ENCODE measurements around the gene AFF2. TPM values are rescaled to one million over a fixed set of nuclear protein-coding genes. Genes with fewer than 3 reads are reported as not detected.

AFF2 gene
- total and polyA plus RNA-seq, 7 donors: 0.01 to 0.32 (median 0.11) TPM; not detected in 1

DNA sequence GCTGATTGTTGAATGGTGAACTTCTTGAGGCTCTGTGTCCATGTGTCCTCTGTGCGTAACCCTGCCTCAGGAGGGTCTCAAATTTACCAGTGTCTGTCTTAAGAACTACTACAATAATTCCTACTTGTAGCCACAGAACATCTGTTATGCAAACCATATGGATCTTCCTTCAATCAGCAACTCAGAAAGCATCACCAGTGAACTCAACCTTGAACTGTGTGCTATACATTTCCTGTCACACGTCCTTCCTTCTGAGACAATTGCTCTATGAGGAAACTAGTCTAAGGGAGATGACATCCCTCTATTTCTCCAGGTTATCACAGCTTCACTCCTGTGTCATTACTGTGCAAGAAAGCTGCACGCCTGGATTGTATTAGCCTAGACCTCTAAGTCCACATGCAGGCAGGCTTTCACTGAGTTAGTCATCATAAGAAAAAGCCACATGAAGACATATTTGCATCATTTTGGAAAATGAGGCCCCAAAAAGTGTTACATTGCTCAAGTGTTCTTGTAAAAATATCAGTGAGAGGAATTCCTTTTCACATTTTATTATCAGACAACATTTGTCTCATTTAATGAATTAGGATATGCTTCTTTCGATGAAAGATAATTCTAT, 157.8 kb downstream of the AFF2 start:
- 64 to 84% (median 78%) methylated on average over 4 of the region's 4 CpGs for WGBS, 3 donors
- no peaks in the 10 kb centered on the region for H3K9me3 ChIP-seq
- no peak for DNase-seq
- ATAC-seq: no peak
- TF ChIP-seq, protein P1, sequence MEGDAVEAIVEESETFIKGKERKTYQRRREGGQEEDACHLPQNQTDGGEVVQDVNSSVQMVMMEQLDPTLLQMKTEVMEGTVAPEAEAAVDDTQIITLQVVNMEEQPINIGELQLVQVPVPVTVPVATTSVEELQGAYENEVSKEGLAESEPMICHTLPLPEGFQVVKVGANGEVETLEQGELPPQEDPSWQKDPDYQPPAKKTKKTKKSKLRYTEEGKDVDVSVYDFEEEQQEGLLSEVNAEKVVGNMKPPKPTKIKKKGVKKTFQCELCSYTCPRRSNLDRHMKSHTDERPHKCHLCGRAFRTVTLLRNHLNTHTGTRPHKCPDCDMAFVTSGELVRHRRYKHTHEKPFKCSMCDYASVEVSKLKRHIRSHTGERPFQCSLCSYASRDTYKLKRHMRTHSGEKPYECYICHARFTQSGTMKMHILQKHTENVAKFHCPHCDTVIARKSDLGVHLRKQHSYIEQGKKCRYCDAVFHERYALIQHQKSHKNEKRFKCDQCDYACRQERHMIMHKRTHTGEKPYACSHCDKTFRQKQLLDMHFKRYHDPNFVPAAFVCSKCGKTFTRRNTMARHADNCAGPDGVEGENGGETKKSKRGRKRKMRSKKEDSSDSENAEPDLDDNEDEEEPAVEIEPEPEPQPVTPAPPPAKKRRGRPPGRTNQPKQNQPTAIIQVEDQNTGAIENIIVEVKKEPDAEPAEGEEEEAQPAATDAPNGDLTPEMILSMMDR (IDR thresholded peaks at IDR 0.05): no peak
- intact Hi-C loops (cut with DNase I): no loop called here
- H3K4me3 ChIP-seq: no peak overlapping the region
- no peaks in the 10 kb centered on the region for H3K27me3 ChIP-seq (ENCODE audit: insufficient read depth in 3 of 3, low read length in 2 of 3)
- no peaks in the 10 kb centered on the region for H3K4me1 ChIP-seq
- H3K27ac ChIP-seq: no peak overlapping the region
- H3K36me3 ChIP-seq (ENCODE audit: insufficient read depth in 1 of 2, low read depth in 1 of 2): no peaks in the 10 kb centered on the region

DNA sequence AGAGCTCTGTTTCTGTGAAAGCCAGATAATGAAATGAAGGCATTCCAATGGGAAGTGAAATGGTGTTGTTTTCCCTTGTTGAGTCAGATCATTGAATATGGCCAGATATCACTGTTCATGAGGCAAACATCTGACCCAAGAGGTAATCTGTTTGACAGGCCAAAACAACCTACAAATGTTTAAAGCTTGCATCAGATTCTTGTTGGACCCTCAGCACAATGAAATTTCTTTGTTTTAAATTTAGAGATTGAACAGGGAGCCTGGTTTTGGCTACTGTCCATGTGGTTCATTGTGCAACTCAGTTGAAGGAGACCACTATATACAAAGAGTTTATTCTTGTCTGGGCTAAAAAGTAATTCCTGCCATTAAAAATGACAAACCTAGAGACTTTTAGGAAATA, 159.1 kb downstream of the AFF2 start:
- Histone ChIP-seq H3K9me3 (no peaks in the 10 kb centered on the region), H3K36me3 (ENCODE audit: insufficient read depth in 1 of 2, low read depth in 1 of 2) (no peaks in the 10 kb centered on the region), H3K4me3 (no peak overlapping the region), H3K27me3 (ENCODE audit: insufficient read depth in 3 of 3, low read length in 2 of 3) (no peaks in the 10 kb centered on the region), H3K4me1 (no peaks in the 10 kb centered on the region), H3K27ac (no peak overlapping the region)
- intact Hi-C loops (cut with DNase I): no loop called here
- no peak for DNase-seq
- TF ChIP-seq, protein P1 (IDR thresholded peaks at IDR 0.05): no peak
- ATAC-seq: no peak

DNA sequence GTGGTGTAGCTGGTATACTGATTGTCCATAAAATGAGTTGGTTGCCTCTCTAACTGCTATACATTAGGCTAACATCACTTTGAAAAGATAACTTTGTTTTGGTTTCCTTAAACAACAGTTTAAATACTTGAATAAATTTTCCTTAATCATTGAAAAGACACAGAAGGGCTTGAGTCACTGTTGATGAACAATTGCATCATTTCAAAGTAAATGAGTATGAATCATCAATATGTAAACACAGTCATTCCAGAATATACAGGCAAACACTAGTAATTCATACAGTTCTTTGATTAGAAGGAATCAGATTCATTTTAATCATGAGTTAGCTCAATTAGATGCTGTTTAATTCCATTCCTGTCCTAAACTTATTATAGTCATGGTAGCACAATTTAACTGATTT, 160.6 kb downstream of the AFF2 start:
- DNase-seq (no peak), ATAC-seq (no peak)
- TF ChIP-seq, protein P1 (IDR thresholded peaks at IDR 0.05): no peak
- H3K27ac ChIP-seq: no peak overlapping the region
- H3K4me3 ChIP-seq: no peak overlapping the region
- no peaks in the 10 kb centered on the region for H3K4me1 ChIP-seq
- no peaks in the 10 kb centered on the region for H3K36me3 ChIP-seq (ENCODE audit: insufficient read depth in 1 of 2, low read depth in 1 of 2)
- H3K27me3 ChIP-seq (ENCODE audit: insufficient read depth in 3 of 3, low read length in 2 of 3): no peaks in the 10 kb centered on the region
- H3K9me3 ChIP-seq: no peaks in the 10 kb centered on the region
- intact Hi-C loops (cut with DNase I): no loop called here

DNA sequence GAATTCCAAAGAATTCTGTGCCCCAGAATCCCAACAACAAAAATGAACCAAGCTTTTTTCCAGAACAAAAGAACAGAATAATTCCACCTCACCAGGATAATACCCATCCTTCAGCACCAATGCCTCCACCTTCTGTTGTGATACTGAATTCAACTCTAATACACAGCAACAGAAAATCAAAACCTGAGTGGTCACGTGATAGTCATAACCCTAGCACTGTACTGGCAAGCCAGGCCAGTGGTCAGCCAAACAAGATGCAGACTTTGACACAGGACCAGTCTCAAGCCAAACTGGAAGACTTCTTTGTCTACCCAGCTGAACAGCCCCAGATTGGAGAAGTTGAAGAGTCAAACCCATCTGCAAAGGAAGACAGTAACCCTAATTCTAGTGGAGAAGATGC, 161.6 kb downstream of the AFF2 start:
- DNase-seq (no peak), ATAC-seq (no peak)
- intact Hi-C loops (cut with DNase I): no loop called here
- no peak overlapping the region for H3K27ac ChIP-seq
- 36 to 91% (median 80%) methylated on average over 1 of the region's 1 CpG for WGBS, 3 donors
- H3K27me3 ChIP-seq (ENCODE audit: insufficient read depth in 3 of 3, low read length in 2 of 3): no peaks in the 10 kb centered on the region
- H3K4me3 ChIP-seq: no peak overlapping the region
- TF ChIP-seq, protein P1 (IDR thresholded peaks at IDR 0.05): no peak
- H3K9me3 ChIP-seq: no peaks in the 10 kb centered on the region
- no peaks in the 10 kb centered on the region for H3K4me1 ChIP-seq
- no peaks in the 10 kb centered on the region for H3K36me3 ChIP-seq (ENCODE audit: insufficient read depth in 1 of 2, low read depth in 1 of 2)

DNA sequence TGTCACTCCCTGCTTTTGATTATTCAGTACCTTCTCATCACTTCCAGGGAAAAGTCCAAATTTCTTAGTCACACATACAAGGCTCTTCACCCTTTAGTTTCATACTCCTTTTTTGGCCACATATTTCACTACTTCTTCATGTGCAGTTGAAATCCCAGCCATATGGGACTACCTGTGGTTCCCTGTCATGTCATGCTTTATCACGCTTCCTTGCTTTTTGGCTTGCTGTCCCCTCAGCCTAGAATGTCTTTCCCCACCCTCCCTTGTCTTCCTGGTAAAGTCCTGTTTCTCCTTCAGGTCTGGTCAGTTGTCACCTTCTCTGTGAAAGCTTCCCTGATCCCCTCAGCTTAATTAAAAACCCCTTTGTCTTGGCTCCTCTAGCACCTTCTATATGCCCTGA, 163.8 kb downstream of the AFF2 start:
- no peak overlapping the region for H3K4me3 ChIP-seq
- WGBS, 3 donors: 90 to 100% (median 97%) methylated on average over 1 of the region's 1 CpG

More for the DNA sequence above, 163.8 kb downstream of the AFF2 start:
- ATAC-seq (no peak), DNase-seq (no peak)
- Histone ChIP-seq H3K27ac (no peak overlapping the region), H3K9me3 (peaks cover 5% of the 10 kb centered on the region), H3K27me3 (ENCODE audit: insufficient read depth in 3 of 3, low read length in 2 of 3) (no peaks in the 10 kb centered on the region), H3K4me1 (no peaks in the 10 kb centered on the region), H3K36me3 (ENCODE audit: insufficient read depth in 1 of 2, low read depth in 1 of 2) (no peaks in the 10 kb centered on the region)
- intact Hi-C loops (cut with DNase I): no loop called here
- TF ChIP-seq, protein P1 (IDR thresholded peaks at IDR 0.05): no peak

All from psoas muscle (tissue), 8 donors.